HCT116 (cell line): ENCODE results near the gene DLX4. TPM values are rescaled to one million over a fixed set of nuclear protein-coding genes. Genes with fewer than 3 reads are reported as not detected.

ENCODE experiments used
- ATAC-seq: fragments of 200-7000 bp; cut with Tn5 transposase; 2 replicates; pipeline ENCODE4 v1.9.1; 2020; ENCODE audit warnings: mild to moderate bottlenecking, moderate library complexity
- BruUV-seq: library from RNA; stranded (reverse); fragments of 400-500 nt; replicated peaks from 2 replicates; lab custom pipeline; 2021; lab: Mats Ljungman, UMichigan
- CTCF ChIA-PET: fragments of 300-600 bp; sonication (Branson Sonifier 250); formaldehyde crosslinking; loops from one replicate; lab custom pipeline; 2021; ENCODE audit warnings: antibody characterized with exemption; lab: Charles Lee
- POLR2A ChIA-PET: fragments of 300-600, 350-600 bp; sonication (Branson Sonifier 250); formaldehyde crosslinking; loops from one replicate; lab custom pipeline; 2021; ENCODE audit warnings: antibody characterized with exemption; lab: Charles Lee
- RAD21 ChIA-PET, 2 experiments: fragments of 300-600 bp; sonication (Branson Sonifier 250); formaldehyde crosslinking; loops; one replicate each; lab custom pipeline; 2023; ENCODE audit warnings: low total read pairs in 2 of 2; ENCODE audit not compliant: uncharacterized antibody in 2 of 2, unreplicated experiment in 2 of 2, low non-redundant PET in 1 of 2; lab: Charles Lee
- DNase-seq: peaks from one replicate; pipeline ENCODE4 v3.0.0-alpha.2; 2010; ENCODE audit warnings: low read depth, low spot score
- H2AFZ ChIP-seq: fragments of 200-600 bp; shearing (Covaris generic), sonication (generic); 2 replicates; pipeline ENCODE4 v1.6.1; 2017; ENCODE audit warnings: low read depth, mixed run types, mixed read lengths, antibody characterized with exemption, low read length; ENCODE audit not compliant: poor library complexity, severe bottlenecking
- H3K27ac ChIP-seq: 2 replicates; pipeline ENCODE4 v1.5.1; 2012; ENCODE audit warnings: low read depth, low read length
- H3K27me3 ChIP-seq: fragments of 200-600 bp; sonication (generic); 2 replicates; pipeline ENCODE4 v1.6.1; 2016; ENCODE audit warnings: mixed run types, low read length, mixed read lengths; ENCODE audit not compliant: insufficient read depth
- H3K36me3 ChIP-seq, 2 experiments: fragments of 200-500 bp in 1 of 2; fragments of 200-600 bp in 1 of 2; sonication (Bioruptor generic) in 1 of 2; sonication (generic) in 1 of 2; 2 replicates each; pipeline versions ENCODE4 v1.5.1 to v1.6.1; 2014 to 2016; ENCODE audit warnings: low read length in 2 of 2, inconsistent platforms in 1 of 2, mixed read lengths in 1 of 2, mixed run types in 1 of 2; ENCODE audit not compliant: insufficient read depth in 2 of 2, control insufficient read depth in 1 of 2
- H3K4me1 ChIP-seq, 2 experiments: fragments of 200-600 bp in 1 of 2; sonication (generic) in 1 of 2; 2 replicates each; pipeline versions ENCODE4 v1.5.1 to v1.6.1; 2012 to 2017; ENCODE audit warnings: low read length in 2 of 2, inconsistent platforms in 1 of 2, mild to moderate bottlenecking in 1 of 2, mixed read lengths in 1 of 2, mixed run types in 1 of 2, moderate library complexity in 1 of 2; ENCODE audit not compliant: insufficient read depth in 2 of 2, control insufficient read depth in 1 of 2
- H3K4me2 ChIP-seq: fragments of 200-600 bp; sonication (generic); 2 replicates; pipeline ENCODE4 v1.6.1; 2017; ENCODE audit warnings: mixed run types, low read length, mixed read lengths
- H3K4me3 ChIP-seq, 2 experiments: fragments of 200-600 bp in 1 of 2; sonication (generic) in 1 of 2; replicated peaks in 1 of 2; 2 replicates each; pipeline ENCODE4 v1.5.1; 2011 to 2016; ENCODE audit warnings: low read length in 2 of 2, control low read depth in 1 of 2, low read depth in 1 of 2, mild to moderate bottlenecking in 1 of 2, mixed read lengths in 1 of 2, mixed run types in 1 of 2
- H3K79me2 ChIP-seq: fragments of 200-600 bp; sonication (generic); 2 replicates; pipeline ENCODE4 v1.6.1; 2017; ENCODE audit warnings: mild to moderate bottlenecking, mixed run types, low read length, moderate library complexity, mixed read lengths; ENCODE audit not compliant: insufficient read depth
- H3K9ac ChIP-seq: fragments of 200-600 bp; sonication (generic); 2 replicates; pipeline ENCODE4 v1.6.1; 2016; ENCODE audit warnings: low read length, mixed read lengths
- H3K9me2 ChIP-seq: fragments of 200-600 bp; sonication (generic), shearing (Covaris generic); 2 replicates; pipeline ENCODE4 v1.6.1; 2017; ENCODE audit warnings: mixed run types, mild to moderate bottlenecking, moderate library complexity; ENCODE audit not compliant: insufficient read depth
- H3K9me3 ChIP-seq, 2 experiments: fragments of 200-500 bp in 1 of 2; fragments of 200-600 bp in 1 of 2; sonication (Bioruptor generic) in 1 of 2; sonication (generic) in 1 of 2; 2 replicates each; pipeline ENCODE4 v1.6.1; 2014 to 2017; ENCODE audit warnings: low read length in 2 of 2, mixed read lengths in 2 of 2, inconsistent platforms in 1 of 2, low read depth in 1 of 2, mild to moderate bottlenecking in 1 of 2, mixed run types in 1 of 2, moderate library complexity in 1 of 2; ENCODE audit not compliant: control insufficient read depth in 1 of 2, insufficient read depth in 1 of 2
- H4K20me1 ChIP-seq: fragments of 200-600 bp; sonication (generic), shearing (Covaris generic); 2 replicates; pipeline ENCODE4 v1.6.1; 2017; ENCODE audit warnings: mixed run types, mild to moderate bottlenecking, moderate library complexity; ENCODE audit not compliant: insufficient read depth
- FOSL1 ChIP-seq: IDR thresholded peaks from 2 replicates; pipeline ENCODE4 v1.6.1; 2012; ENCODE audit warnings: low read depth
- POLR2AphosphoS5 ChIP-seq: IDR thresholded peaks from 2 replicates; pipeline ENCODE4 v1.6.1; 2011; ENCODE audit warnings: mild to moderate bottlenecking, low read depth, low read length, moderate library complexity
- ZNF274 ChIP-seq: fragments of 200-500 bp; sonication (Bioruptor generic); IDR thresholded peaks from 2 replicates; pipeline ENCODE4 v1.6.1; 2014; ENCODE audit warnings: mild to moderate bottlenecking, low read depth, low read length, inconsistent platforms
- intact Hi-C: fragments of 100-400 bp; cut with micrococcal nuclease; formaldehyde crosslinking; loops from 2 replicates; pipeline ENCODE4 v1.10.0; 2022
- total RNA-seq: library from RNA; stranded (reverse); gene quantifications from one replicate; pipeline ENCODE4 v1.2.1, GENCODE V29; 2021; ENCODE audit not compliant: unreplicated experiment
- TF ChIP-seq, protein P1 (sequence below), 3 experiments: fragments of 200-600 bp in 1 of 3; sonication (generic) in 1 of 3; IDR thresholded peaks in 2 of 3; conservative IDR thresholded peaks in 1 of 3; 2 replicates each; pipeline ENCODE4 v1.5.1; 2012 to 2017; ENCODE audit warnings: low read depth in 2 of 3, low read length in 2 of 3, antibody characterized with exemption in 1 of 3, borderline replicate concordance in 1 of 3, control low read depth in 1 of 3, mild to moderate bottlenecking in 1 of 3, mixed read lengths in 1 of 3, mixed run types in 1 of 3, moderate library complexity in 1 of 3; ENCODE audit not compliant: insufficient read depth in 1 of 3
- TF ChIP-seq, protein P2 (sequence below): IDR thresholded peaks from 2 replicates; pipeline ENCODE4 v1.6.1; 2012

DLX4 gene
- total RNA-seq, 1 experiment from 2014 or later: 14.0 TPM

DNA sequence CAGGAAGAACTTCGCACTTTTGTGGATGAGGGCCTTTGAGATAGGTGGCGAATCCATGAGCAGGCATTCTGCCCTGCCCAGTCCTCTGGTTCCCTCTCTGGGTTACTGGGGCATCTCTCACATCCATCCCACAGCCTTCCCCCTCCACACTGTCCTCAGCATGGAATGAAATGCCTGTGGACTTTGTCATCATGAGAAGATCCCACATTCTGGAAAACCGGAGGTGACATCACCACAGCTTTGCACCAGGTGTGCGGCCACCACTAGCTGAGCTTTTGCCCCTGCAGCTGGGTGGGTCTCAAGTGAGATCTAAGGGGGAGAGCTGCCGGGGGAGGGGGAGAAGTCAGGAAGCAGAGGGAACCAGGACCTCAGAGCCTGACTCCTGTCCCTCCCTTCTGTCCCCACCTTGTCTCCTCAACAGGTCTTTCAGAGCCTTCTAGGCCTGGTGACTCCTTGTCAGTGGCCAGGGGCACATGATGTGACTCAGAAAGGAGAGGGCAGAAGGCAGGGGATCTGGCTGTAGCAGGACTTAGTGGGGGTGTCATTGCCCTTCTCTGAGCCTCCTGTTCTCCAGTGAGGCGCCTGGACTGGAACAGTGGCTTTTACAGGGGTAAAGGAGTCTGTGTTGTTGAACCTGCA lies 40.0 kb upstream of the DLX4 start:
- H3K79me2 ChIP-seq: no peaks in the 10 kb centered on the region
- TF ChIP-seq FOSL1: peak; percentile 78
- no peak for TF ChIP-seq ZNF274
- H4K20me1 ChIP-seq: no peaks in the 10 kb centered on the region
- H3K9me2 ChIP-seq: no peaks in the 10 kb centered on the region
- DNase-seq (peak; percentile 33), ATAC-seq (peak; percentile 80)
- no peak overlapping the region for H2AFZ ChIP-seq
- BruUV-seq: no TSS peak
- peak overlapping the region; percentile 28 for H3K9ac ChIP-seq
- H3K9me3 ChIP-seq: no peaks in the 10 kb centered on the region
- H3K27ac ChIP-seq: no peak overlapping the region
- ChIA-PET RAD21 (no interaction called here), POLR2A (no interaction called here), CTCF (interaction anchor here (5.2 kb wide), 1 partner anchor 23 kb away, joined by 22 read pairs; no protein-coding TSS in a partner anchor)
- intact Hi-C loops: no loop called here
- H3K27me3 ChIP-seq: no peaks in the 10 kb centered on the region
- peak overlapping the region; percentile 57 for H3K4me2 ChIP-seq
- H3K36me3 ChIP-seq: no peaks in the 10 kb centered on the region
- peak overlapping the region in 1 of 2 experiments; percentile 8; a peak in 1 of 4 replicates for H3K4me3 ChIP-seq
- H3K4me1 ChIP-seq: peaks cover 13 to 38% of the 10 kb centered on the region in 2 experiments

DNA sequence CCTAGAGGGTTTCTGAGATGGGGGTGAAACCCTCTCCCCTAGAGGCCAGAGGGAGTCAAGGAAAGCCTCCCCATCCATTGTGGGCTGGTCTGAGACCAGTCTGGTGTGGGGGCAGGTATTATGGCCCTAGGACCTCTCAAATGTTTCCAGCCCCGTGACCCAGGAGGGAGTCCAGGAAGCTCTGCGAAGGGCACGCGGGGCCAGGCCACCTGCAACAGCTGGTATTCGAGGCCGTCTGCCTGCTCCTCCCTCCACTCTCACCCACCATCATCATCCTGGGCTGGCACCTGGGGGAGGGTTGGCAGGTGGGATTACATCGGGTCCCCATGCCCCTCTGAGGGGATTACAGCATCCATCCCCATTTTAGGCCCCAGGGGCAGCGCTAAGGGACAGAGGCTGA lies 38.1 kb upstream of the DLX4 start:
- TF ChIP-seq FOSL1 (no peak), POLR2AphosphoS5 (no peak), ZNF274 (no peak)
- TF ChIP-seq, protein P1, sequence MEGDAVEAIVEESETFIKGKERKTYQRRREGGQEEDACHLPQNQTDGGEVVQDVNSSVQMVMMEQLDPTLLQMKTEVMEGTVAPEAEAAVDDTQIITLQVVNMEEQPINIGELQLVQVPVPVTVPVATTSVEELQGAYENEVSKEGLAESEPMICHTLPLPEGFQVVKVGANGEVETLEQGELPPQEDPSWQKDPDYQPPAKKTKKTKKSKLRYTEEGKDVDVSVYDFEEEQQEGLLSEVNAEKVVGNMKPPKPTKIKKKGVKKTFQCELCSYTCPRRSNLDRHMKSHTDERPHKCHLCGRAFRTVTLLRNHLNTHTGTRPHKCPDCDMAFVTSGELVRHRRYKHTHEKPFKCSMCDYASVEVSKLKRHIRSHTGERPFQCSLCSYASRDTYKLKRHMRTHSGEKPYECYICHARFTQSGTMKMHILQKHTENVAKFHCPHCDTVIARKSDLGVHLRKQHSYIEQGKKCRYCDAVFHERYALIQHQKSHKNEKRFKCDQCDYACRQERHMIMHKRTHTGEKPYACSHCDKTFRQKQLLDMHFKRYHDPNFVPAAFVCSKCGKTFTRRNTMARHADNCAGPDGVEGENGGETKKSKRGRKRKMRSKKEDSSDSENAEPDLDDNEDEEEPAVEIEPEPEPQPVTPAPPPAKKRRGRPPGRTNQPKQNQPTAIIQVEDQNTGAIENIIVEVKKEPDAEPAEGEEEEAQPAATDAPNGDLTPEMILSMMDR (IDR thresholded peaks at IDR 0.05 in 2 of 3, conservative IDR thresholded peaks at IDR 0.05 in 1 of 3; ENCODE audit: borderline replicate concordance in 1 of 3, insufficient read depth in 1 of 3, low read depth in 2 of 3, low read length in 2 of 3): no peak
- TF ChIP-seq, protein P2, sequence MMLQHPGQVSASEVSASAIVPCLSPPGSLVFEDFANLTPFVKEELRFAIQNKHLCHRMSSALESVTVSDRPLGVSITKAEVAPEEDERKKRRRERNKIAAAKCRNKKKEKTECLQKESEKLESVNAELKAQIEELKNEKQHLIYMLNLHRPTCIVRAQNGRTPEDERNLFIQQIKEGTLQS: no peak
- no peaks in the 10 kb centered on the region for H4K20me1 ChIP-seq
- no peaks in the 10 kb centered on the region for H3K9me3 ChIP-seq
- no peak overlapping the region for H3K9ac ChIP-seq
- RAD21 ChIA-PET: no interaction called here
- CTCF ChIA-PET: no interaction called here
- H3K79me2 ChIP-seq: no peaks in the 10 kb centered on the region
- no peak overlapping the region for H3K27ac ChIP-seq
- intact Hi-C loops: no loop called here
- no peak overlapping the region for H3K4me3 ChIP-seq
- peaks cover 13 to 38% of the 10 kb centered on the region in 2 experiments for H3K4me1 ChIP-seq
- no peaks in the 10 kb centered on the region for H3K27me3 ChIP-seq
- POLR2A ChIA-PET: no interaction called here
- H2AFZ ChIP-seq: no peak overlapping the region
- H3K9me2 ChIP-seq: no peaks in the 10 kb centered on the region
- DNase-seq (no peak), ATAC-seq (no peak)
- H3K4me2 ChIP-seq: no peak overlapping the region
- H3K36me3 ChIP-seq: no peaks in the 10 kb centered on the region
- BruUV-seq: no TSS peak
